Fibroblast of lung (primary cell): ENCODE data around the gene C1QL3. TPM values are rescaled to one million over a fixed set of nuclear protein-coding genes. Genes with fewer than 3 reads are reported as not detected.

ENCODE experiments used
- DNase-seq, 2 donors: peaks; one replicate each; pipeline versions ENCODE4 v3.0.0 to v3.0.0-alpha.2; 2010; ENCODE audit warnings: low read depth in 2 of 2
- H2AFZ ChIP-seq: 2 replicates; pipeline ENCODE4 v1.5.1; 2012; ENCODE audit warnings: low read length, control low read depth, inconsistent platforms
- H3K27ac ChIP-seq: 2 replicates; pipeline ENCODE4 v1.5.1; 2011; ENCODE audit warnings: low read length, control low read depth; ENCODE audit not compliant: insufficient read depth
- H3K27me3 ChIP-seq: 2 replicates; pipeline ENCODE4 v1.5.1; 2011; ENCODE audit warnings: mild to moderate bottlenecking, low read length; ENCODE audit not compliant: control insufficient read depth, insufficient read depth
- H3K36me3 ChIP-seq: 2 replicates; pipeline ENCODE4 v1.5.1; 2011; ENCODE audit warnings: low read length; ENCODE audit not compliant: control insufficient read depth, insufficient read depth
- H3K4me1 ChIP-seq: 2 replicates; pipeline ENCODE4 v1.5.1; 2011; ENCODE audit warnings: low read length; ENCODE audit not compliant: control insufficient read depth, insufficient read depth; ENCODE audit errors: extremely low read depth
- H3K4me2 ChIP-seq: 2 replicates; pipeline ENCODE4 v1.5.1; 2011; ENCODE audit warnings: low read length, control low read depth; ENCODE audit not compliant: insufficient read depth; ENCODE audit errors: extremely low read depth
- H3K4me3 ChIP-seq, 4 experiments: fragments of 200-600 bp in 1 of 4; sonication (generic) in 1 of 4; replicated peaks in 1 of 4; 2 replicates each; pipeline ENCODE4 v1.5.1; 2011 to 2016; ENCODE audit warnings: low read length in 4 of 4, low read depth in 3 of 4, mild to moderate bottlenecking in 3 of 4, control low read depth in 2 of 4, inconsistent platforms in 1 of 4, mixed read lengths in 1 of 4; ENCODE audit not compliant: insufficient read depth in 1 of 4; ENCODE audit errors: control extremely low read depth in 1 of 4
- H3K79me2 ChIP-seq: 2 replicates; pipeline ENCODE4 v1.5.1; 2012; ENCODE audit warnings: mild to moderate bottlenecking, low read length, inconsistent platforms; ENCODE audit not compliant: control insufficient read depth, insufficient read depth
- H3K9ac ChIP-seq: 2 replicates; pipeline ENCODE4 v1.5.1; 2011; ENCODE audit warnings: mild to moderate bottlenecking, low read length, control low read depth; ENCODE audit not compliant: insufficient read depth
- H3K9me3 ChIP-seq: 2 replicates; pipeline ENCODE4 v1.5.1; 2012; ENCODE audit warnings: low read depth, low read length; ENCODE audit not compliant: control insufficient read depth, insufficient read depth
- H4K20me1 ChIP-seq: 2 replicates; pipeline ENCODE4 v1.5.1; 2011; ENCODE audit warnings: low read length; ENCODE audit not compliant: control insufficient read depth, insufficient read depth; ENCODE audit errors: extremely low read depth
- CTCF ChIP-seq, 2 donors: IDR thresholded peaks in 1 of 2; conservative IDR thresholded peaks in 1 of 2; 1 replicate in 1 of 2; 2 replicates in 1 of 2; pipeline ENCODE4 v1.5.1; 2011 to 2012; ENCODE audit warnings: low read length in 2 of 2, control low read depth in 1 of 2, inconsistent platforms in 1 of 2, low read depth in 1 of 2, mild to moderate bottlenecking in 1 of 2
- EZH2 ChIP-seq: IDR thresholded peaks from 2 replicates; pipeline ENCODE4 v1.5.1; 2012; ENCODE audit warnings: low read length, control low read depth, mild to moderate bottlenecking; ENCODE audit errors: missing control alignments
- polyA plus RNA-seq, 2 donors: library from polyadenylated mRNA; depleted of rRNA in 1 of 2; stranded (reverse) in 1 of 2; unstranded in 1 of 2; fragments of >200 nt; gene quantifications; 2 replicates each; pipeline ENCODE4 v1.2.1, GENCODE V29; 2011 to 2012; ENCODE audit warnings: missing spikeins in 1 of 2
- total RNA-seq: library from RNA; depleted of rRNA; stranded (reverse); fragments of >200 nt; gene quantifications from 2 replicates; pipeline ENCODE4 v1.2.1, GENCODE V29; 2014

Gene C1QL3
- total and polyA plus RNA-seq, 2 donors (not counting 1 experiment from before 2014, with no cell fraction given): 0.17 TPM; not detected in 1

DNA sequence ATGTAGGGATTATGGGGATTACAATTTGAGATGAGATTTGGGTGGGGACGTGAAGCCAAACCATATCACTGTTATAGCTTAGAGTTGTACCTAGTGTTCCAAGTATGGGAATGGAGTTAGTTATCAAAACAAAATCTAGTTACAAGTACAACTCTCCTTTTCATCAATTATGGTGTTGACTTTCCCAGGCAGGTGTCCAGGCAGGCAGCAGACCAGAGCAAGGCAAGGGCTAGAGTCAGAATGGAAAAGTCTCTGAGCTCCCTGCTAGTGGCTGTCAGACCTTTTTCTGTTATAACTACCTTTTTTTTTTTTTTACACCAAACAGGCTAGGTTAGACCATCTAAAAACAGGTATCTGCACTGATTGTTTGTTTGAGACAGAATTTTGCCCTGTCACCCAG, 55.7 kb downstream of the C1QL3 start:
- DNase-seq: no peak
- H3K79me2 ChIP-seq: no peaks in the 10 kb centered on the region
- no peak for TF ChIP-seq EZH2
- TF ChIP-seq CTCF (conservative IDR thresholded peaks at IDR 0.05 in 1 of 2, IDR thresholded peaks at IDR 0.05 in 1 of 2; ENCODE audit: low read depth in 1 of 2, low read length in 2 of 2): no peak
- H3K36me3 ChIP-seq: no peaks in the 10 kb centered on the region
- H3K27me3 ChIP-seq: no peaks in the 10 kb centered on the region
- H3K4me2 ChIP-seq: no peak overlapping the region
- H3K9ac ChIP-seq: no peak overlapping the region
- H3K4me3 ChIP-seq: no peak overlapping the region
- H3K4me1 ChIP-seq: no peaks in the 10 kb centered on the region
- H2AFZ ChIP-seq: no peak overlapping the region
- no peaks in the 10 kb centered on the region for H4K20me1 ChIP-seq
- no peaks in the 10 kb centered on the region for H3K9me3 ChIP-seq
- H3K27ac ChIP-seq: no peak overlapping the region

Other genes starting within 250 kb of the C1QL3 start
- gene PTER, start 84.9 kb downstream of the C1QL3 start, total RNA-seq: 10.4 and 11.0 TPM in 2 replicates
- gene PTER, start 84.9 kb downstream of the C1QL3 start, polyA plus RNA-seq: 7.2 and 8.8 TPM in 2 replicates